SIG-M5 (cell line): ENCODE results near the gene TCF12.

ENCODE experiments used
- DNase-seq: peaks from one replicate; lab custom pipeline; 2025; lab: John Stamatoyannopoulos, UW

Gene TCF12

DNA sequence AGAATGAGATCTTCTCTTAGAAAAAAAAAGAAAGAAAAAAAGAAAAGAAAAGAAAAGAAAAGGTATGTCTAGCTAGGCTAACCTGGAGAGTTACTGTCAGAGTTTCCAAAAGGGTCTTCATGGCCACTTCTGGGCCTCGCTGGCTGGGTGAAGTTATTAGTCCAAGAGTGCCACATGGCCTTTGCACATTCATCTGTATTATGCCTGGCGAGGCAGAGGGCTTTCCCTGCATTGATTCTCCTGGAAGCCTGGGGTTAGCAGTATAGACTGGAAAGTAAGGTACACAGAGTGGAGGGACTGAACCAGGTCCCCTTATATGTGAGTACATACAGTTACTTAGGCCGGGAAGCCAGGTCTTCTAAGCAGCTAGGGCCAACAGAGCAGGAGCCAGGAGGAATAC, 403.0 kb downstream of the TCF12 start:
- DNase-seq: no peak

DNA sequence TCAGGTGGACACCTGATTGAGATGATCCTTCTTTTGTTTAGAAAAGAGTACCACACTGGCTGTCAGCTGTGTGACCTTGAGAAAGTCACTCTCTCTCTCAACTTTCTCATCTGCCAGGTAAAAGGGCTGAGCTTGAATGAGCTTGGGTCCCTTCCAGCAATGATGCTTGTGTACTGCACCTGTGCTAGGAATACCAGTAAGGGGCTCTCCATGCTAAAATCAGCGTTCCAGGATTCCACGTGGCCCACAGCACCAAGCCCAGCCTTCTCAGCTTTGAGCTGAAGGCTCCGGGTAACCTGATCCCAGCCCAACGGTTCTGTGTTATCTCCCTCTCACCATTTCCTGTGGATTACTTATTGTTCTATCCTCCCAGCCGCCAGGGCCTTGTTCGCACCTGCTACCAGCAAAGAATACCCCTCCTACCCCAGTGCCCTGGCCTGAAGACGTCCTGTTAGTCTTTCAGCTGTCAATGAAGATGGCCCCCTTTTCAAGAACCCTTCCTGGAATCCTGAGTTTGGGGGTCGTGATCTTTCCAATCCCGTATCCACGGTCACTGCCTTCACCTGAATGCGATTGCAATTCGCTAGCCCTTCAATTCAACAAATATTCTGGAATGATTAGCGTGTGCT, 403.6 kb downstream of the TCF12 start:
- no peak for DNase-seq

DNA sequence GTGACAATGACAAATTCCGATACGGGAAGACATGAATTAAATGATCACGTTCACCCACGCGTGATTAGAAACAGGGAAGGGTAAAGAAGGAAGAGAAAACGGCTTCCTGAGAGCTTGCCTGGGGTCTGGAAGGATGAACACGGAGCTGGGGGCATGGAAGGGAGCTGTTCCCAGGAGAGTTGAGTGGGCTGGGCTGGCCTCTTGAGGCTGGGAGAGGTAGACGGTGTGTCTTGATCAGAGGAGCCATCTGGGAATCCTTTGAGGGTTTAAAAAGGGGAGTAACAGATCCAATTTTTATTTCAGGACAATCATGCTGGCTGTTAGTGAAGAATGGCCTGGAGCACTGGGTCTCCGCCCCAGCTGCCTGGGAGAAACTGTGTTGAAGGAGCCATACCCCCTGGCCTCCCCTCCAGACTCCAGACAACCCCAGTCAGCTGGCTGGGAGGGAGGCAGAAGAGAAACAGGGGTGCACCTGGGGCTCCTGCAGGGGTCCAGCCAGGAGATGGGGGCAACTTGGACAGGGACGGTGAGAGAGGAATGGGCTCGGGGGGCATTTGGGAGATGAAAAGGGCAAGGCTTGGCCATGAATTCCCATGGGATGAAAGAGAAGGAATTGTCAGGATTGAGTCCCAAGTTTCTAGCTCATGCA, 404.3 kb downstream of the TCF12 start:
- DNase-seq: no peak

DNA sequence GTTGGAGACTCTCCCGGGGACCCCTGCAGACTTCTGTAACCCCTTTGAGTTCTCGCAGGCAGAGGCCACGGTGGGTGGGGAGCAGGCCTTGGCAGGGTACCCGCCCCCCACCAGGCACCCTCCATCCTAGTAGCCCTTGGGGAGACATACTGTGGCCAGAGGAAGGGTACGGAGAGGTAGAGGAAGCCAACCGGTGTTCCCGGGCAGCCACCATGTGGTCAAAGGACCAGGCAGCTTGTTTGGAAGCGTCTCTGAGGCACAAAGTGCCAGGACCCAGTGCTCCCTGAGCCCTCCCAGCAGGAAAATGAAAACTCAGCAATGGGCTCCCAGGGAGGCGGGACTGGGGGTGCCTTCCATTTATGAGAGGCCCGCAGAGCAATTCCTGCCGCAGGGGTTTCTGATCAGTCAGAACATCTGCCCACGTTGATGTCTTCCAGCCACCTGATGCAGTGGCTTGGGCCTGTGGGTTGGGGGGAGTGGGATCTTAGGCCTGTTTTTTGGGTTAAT, 404.9 kb downstream of the TCF12 start:
- DNase-seq: no peak

DNA sequence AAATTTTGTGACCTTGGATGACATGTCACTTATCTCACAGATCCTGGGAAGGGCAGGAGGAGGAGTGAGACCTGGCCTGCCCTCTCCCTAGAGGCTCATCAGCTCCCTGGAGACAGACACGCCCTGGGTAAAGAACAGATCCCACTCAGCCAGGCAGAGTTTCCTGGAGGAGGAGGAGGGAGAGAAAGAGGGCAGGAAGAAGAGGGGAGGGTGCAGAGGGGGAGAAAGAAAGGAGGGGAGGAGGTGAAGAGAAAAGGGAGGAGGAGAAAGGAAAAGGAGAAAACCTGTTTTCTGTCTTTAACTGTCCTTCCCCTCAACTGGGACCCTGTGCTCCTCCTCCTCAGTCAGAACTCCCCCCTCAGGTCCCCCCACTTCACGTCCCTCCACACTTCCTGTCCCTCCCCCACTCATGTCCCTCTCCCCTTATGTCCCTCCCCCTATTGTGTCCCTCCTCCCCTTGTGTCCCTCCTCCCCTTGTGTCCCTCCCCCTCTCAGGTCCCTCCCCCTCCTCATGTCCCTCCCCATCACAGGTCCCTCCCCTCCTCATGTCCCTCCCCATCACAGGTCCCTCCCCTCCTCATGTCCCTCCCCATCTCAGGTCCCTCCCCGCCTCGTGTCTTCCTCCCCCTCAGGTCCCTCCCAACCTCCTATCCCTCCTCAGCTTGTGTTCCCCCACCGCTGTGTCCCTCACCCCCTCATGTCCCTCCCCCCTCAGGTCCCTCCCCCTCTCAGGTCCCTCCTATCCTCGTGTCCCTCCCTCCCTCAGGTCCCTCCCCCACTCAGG, 405.6 kb downstream of the TCF12 start:
- DNase-seq: no peak

DNA sequence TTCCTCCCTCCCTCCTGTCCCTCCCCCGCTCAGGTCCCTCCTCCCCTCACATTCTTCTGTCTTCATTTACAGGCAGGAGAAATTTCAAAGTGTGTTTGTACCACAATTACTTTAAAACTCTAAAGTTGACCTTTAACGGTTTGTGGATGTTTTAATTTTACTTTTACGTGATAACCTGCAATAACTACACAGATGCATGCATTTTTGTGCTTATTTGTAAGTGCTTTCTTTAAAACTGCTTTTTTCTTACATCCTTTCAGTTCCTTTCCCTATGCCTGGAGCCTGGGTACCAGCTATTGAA, 406.1 kb downstream of the TCF12 start:
- no peak for DNase-seq

DNA sequence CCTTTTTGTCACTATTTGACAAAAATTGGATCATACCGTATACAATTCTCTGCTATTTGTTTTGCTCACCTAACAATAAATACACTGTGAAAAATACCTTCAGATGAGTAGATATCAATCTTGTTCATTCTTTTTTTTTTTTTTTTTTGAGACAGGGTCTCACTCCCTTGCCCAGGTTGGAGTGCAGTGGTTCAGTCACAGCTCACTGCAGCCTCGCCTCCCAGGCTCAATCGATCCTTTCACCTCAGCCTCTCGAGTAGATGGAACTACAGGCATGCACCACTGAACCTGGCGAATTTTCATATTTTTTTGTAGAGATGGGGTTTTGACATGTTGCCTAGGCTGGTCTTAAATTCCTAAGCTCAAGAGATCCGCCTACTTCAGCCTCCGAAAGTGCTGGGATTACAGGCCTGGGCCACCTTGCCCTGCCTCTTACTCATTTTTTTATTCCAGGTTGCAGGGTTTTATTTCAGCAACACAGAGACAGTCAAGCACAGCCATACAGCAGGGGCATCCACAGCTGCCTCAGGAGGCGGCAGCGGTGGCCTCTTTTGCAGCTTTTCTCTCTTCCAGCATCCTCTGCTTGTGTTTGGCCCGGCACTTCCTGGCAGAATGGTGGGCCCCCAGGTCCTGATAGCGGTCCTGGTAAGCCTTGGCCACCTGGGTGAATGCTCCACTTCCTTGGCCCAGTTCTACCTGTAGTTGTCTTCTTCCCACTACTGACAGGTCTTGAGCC, 406.7 kb downstream of the TCF12 start:
- no peak for DNase-seq

DNA sequence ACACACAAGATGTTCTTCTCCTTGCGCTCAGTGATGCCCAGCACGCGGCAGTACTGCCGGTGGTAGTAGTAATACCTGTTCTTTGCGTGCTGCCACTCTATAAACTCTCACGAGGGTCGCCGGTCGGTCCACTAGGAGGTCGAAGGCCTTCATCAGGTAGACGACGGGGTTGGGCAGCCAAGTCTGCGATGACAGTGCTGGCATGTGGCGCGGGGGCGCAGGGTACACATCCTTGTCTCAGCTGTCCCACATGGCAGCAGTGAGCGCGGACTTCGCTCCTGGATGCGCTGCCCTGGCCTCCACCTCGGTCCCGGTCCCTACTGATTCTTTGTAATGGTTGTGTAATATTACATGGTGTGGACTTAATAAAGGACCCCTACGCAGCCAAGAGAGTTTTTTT, 407.8 kb downstream of the TCF12 start:
- no peak for DNase-seq

DNA sequence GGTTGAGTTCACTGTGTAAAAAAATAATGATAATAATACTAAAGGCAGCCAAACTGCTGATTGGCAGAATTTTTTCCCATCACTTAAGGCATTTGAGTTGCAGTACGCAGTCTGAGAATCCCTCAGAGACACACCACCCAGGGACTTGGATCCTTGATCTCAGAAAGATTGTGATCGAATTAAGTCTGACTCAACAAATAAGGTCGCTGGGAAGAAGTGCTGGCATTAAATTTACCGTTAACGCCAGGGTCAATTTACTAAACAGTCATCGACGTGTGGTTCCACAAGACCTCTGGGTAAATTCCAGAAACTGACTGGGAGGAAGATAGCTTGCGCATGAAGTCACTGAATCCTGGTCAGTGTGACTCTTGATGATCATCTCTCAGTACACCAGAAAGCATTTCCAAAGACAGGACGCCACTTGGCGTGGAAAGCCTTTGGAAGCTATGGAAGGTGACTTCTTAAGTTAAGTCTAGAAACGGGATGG, 409.6 kb downstream of the TCF12 start:
- no peak for DNase-seq

DNA sequence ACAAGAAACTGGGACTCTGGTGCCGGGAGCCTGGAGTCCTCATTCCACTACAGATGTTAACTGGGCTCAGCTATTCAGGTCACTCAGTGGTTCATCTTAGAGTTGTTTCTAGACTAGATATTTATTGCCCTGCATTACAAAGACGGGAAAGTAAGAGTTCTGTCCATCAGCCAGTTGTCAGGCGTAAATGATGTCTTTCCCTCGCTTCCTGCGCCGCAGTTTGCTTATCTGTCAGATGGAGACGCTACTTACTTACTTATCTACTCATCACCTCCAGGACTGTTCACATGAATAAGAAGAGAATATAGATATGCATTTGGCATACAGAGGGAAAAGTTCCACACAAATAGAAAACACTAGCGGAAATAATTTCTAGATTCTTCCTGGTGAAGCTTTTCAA, 410.0 kb downstream of the TCF12 start:
- DNase-seq: no peak

DNA sequence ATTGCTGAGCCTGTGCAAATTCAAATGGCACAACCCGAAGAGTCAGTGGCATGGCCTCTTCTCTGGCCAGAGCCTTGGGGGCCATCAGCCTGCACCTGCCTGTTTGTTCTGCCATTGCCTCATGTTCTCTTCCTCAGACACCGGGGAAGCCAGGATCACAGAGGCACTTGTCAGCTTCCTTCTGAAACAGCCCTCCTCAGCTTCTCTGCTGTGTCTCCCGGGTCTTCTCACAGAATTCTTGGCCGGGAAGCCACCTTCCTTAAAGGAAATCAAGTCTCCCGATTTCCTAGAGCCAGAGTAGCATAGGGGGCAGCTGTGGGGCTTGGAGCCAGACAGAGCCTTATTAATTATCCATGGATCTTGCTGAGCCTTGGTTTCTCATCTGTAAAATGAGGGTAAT, 410.5 kb downstream of the TCF12 start:
- DNase-seq: no peak

DNA sequence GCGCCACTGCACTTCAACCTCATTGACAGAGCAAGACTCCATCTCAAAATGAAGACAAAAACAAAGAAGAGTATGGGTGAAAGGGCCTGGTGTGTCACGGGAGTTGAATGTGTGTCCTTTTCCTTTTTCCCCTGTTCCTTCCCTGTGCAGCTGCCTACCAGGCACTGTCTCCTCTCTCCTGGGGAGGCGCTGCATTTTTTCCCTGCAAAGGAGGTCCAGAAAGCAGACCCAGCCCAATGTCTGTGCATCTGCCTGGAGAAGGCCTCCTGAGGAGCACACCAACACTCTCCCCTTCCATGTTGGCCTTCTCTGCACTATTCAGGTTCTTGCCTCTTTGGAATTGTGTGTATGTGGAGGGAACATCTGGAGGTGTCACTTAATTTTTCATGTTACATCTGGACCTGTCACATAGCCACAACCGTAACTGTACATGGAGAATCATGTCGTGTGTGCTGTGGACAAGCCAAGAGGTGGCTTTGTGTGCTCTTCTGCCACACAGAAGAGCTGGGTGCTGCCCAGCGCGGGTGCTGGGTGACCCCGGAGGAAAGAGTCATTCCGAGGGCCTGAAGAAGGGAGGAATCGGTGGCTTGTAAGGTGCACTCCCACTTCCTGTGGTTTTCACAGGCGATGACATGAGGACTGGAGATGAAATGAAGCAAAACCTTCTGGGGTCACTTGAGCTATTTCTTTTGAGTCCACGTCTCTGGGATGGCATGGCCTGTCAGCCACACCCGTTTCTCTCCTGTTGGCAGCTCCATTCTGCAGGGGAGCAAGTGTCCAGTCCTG, 411.3 kb downstream of the TCF12 start:
- DNase-seq: no peak

DNA sequence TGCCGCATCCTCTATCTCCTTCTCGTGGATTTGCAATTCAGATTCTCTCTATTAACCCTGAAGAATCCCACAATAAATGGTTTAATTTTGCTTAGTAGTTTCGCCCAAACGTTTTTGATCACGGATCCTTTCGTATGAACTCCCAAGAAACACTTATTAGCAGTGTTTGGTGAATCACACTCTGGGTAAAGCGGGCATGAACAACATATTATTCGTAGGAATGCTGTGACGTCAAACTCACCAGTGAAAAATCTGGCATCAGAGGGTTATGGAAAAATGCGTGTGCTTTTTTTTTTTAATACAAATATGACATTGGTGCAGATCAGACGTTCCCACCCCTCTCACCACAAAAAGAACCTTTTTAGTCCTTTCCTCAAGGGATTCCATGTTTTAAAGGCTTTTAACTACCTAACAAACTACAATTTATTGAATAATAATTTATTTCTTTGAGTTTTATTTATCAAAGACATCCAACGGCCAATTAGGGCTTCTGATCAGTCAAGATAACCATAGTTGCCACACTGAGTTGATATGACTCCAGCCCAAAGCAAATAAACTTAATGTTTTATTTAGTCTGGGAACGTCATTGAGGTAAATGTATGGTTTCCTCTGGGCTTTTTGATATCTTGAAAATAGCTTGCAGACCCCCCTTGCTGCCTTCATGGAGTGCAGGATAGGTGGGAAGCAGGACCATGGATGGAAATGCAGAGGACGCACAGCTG, 412.3 kb downstream of the TCF12 start:
- DNase-seq: no peak

DNA sequence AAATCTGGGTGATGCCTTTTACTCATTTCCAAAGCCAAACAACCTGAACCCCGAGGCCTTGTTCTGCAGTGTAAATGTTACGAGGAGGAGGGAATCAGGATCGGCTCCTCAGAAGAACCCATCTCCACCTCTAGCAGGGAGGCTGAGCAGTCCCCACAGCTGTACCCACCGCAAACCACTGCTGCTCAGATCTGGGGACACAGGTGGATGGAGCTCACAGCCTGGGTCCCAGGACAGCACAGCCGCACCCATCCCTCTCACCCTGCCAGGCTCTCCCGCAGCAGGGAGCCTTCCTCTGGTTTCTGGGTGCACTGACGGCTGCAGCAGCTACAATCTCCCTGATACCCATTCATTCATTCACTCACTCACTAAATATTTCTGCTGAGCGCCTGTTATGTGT, 413.9 kb downstream of the TCF12 start:
- DNase-seq: no peak

DNA sequence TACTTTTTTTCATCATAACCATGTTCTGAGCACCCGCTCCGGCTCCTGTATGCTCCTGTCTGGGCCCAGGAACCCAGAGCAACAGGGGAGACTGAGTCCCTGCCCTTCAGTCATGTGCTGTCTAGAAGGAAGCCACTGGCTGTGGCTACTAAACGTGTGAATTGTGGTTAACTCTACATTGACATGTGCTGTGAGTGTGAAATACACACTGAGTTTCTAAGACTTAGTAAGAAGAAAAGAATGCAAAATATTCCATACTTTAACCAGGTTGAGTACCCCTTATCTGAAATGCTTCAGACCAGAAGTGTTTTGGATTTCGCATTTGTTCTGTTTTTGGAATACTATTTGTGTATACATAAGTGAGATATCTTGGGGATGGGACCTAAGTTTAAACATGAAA, 415.0 kb downstream of the TCF12 start:
- no peak for DNase-seq

DNA sequence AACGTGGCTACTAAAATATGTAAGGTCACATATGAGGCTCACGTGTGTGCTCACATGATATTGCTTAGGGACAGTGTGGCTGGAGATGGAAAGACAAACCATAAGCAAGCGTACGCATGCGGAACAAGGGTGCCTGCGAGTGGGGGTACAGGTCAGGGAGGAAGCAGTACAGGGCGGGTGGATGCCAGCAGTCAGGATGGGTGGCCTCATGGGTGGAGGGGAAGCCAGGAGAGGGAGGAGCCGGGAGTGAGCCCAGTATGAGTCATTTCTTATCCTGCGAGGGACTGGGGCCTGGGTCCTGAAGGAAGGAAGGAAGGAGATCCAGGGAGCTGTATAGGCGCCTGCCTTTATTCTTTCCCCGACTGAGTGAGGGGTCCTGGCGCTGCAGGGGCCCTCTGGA, 415.8 kb downstream of the TCF12 start:
- no peak for DNase-seq

DNA sequence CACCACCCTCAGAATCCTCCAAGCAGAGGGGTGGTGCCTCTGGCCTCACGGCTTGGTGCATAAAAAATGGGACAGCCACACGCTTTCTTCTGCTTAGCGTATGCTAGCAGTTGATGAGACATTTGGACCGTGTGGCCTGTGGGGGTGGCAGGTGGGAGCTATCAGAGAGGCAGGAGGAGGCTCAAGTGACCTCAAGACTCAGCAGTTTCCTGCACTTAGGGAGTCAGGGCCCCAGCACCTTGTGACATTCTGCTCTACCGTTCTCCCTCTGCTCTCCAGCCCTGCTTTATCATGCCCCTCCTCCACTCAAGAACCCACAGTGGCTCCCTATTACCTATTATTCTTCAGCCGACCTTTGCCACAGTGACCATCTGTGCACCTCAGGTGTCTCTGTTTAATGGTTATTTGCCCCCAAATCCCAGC, 416.9 kb downstream of the TCF12 start:
- no peak for DNase-seq

DNA sequence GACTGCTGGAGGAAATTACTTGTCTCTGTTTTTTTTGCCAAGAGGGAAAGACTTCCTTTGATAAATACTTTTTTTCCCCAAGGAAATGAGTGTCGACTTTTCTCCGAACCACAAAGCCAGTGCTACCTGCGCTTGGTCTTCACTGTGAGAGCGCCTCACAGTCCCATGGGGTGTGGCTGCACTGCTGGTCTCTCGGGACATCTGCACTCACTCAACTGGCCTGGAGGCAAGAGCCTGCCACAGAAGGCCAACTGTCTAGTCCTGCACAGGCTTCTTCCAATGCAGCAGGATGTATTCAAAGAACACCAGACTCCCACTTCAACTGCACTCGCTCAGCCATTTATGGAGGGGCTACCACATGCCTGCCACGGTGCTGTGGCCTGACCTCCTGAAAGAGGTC, 417.3 kb downstream of the TCF12 start:
- DNase-seq: no peak

DNA sequence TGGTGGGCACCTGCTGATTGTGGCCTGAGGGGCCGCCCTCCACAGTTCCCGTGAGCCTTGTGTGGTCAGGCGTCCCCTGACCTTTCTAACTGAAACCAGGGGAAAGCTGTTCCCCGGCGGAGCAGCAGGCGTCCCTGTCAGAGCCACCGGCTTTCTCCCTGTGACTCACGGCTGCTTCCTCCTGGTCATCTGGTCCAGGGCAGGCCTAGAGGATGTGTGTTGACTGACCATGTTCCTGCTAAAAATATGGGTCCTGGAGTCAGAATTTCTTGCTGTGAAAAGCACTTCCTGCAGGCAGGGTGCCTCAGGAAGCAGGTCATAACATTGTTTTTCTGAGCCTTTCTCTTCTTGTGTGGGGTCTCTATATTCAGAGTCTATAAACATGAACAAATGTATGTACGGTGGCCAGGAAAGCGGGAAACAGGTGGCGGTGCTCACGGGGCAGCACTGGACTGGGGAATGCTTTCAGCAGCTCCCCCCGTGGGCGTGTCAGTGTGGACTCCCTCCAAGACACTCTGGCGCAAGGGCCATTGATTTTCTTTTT, 419.5 kb downstream of the TCF12 start:
- no peak for DNase-seq

DNA sequence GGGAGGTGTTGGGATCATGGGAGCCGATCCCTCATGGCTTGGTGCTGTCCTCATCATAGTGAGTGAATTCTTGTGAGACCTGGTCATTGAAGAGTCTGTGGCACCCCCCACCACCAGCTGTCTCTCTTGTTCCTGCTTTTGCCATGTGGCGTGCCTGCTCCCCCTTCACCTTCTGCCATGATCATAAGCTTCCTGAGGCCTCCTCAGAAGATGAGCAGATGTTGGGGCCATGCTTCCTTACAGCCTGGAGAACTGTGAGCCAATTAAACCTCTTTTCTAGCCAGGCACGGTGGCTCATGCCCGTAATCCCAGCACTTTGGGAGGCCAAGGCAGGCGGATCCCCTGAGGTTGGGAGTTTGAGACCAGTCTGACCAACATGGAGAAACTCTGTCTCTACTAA, 420.9 kb downstream of the TCF12 start:
- DNase-seq: no peak
